Kidney (tissue), 14 donors: ENCODE results near the gene TMEM258. TPM values are rescaled to one million over a fixed set of nuclear protein-coding genes. Genes with fewer than 3 reads are reported as not detected.

Experiments used
- DNase-seq, 5 donors: peaks; one replicate each; pipeline ENCODE4 v3.0.0-alpha.2; 2013 to 2020
- FAIRE-seq: peaks from 2 replicates; lab custom pipeline; 2012; peaks lifted over from hg19 to GRCh38; lab: Jason Lieb, UNC
- H3K27ac ChIP-seq, 2 donors: one replicate each; pipeline ENCODE4 v1.7.0; 2013; ENCODE audit warnings: low read depth in 2 of 2, low read length in 2 of 2, inconsistent platforms in 1 of 2
- H3K27me3 ChIP-seq: one replicate; pipeline ENCODE4 v1.7.1; 2013; ENCODE audit warnings: low read length, inconsistent platforms; ENCODE audit not compliant: control insufficient read depth, insufficient read depth
- H3K36me3 ChIP-seq, 3 donors: one replicate each; pipeline versions ENCODE4 v1.7.0 to v1.7.1; 2013; ENCODE audit warnings: low read length in 3 of 3, control low read depth in 1 of 3, inconsistent platforms in 1 of 3; ENCODE audit not compliant: insufficient read depth in 3 of 3, control insufficient read depth in 2 of 3
- H3K4me1 ChIP-seq, 3 donors: one replicate each; pipeline versions ENCODE4 v1.7.0 to v1.7.1; 2013; ENCODE audit warnings: low read length in 3 of 3, inconsistent platforms in 1 of 3, low read depth in 1 of 3; ENCODE audit not compliant: control insufficient read depth in 2 of 3, insufficient read depth in 2 of 3
- H3K4me3 ChIP-seq, 3 donors: one replicate each; pipeline versions ENCODE4 v1.7.0 to v1.8.1; 2013; ENCODE audit warnings: low read length in 3 of 3, control low read depth in 1 of 3, inconsistent platforms in 1 of 3
- H3K9ac ChIP-seq, 3 donors: one replicate each; pipeline versions ENCODE4 v1.7.0 to v1.7.1; 2013; ENCODE audit warnings: low read length in 3 of 3, control low read depth in 1 of 3, inconsistent platforms in 1 of 3
- H3K9me3 ChIP-seq, 3 donors: one replicate each; pipeline versions ENCODE4 v1.7.0 to v1.7.1; 2013; ENCODE audit warnings: low read length in 3 of 3, control low read depth in 1 of 3, inconsistent platforms in 1 of 3; ENCODE audit not compliant: control insufficient read depth in 2 of 3, insufficient read depth in 1 of 3
- CTCF ChIP-seq: IDR thresholded peaks from 3 replicates; pipeline ENCODE4 v1.5.1; 2012; ENCODE audit warnings: mild to moderate bottlenecking, moderate library complexity, borderline replicate concordance; ENCODE audit not compliant: insufficient read depth; ENCODE audit errors: extremely low read depth
- intact Hi-C: fragments of 100-400 bp; cut with DNase I; formaldehyde crosslinking; loops from one replicate; pipeline ENCODE4 v1.11.1; 2022
- polyA plus RNA-seq: library from polyadenylated mRNA; stranded (reverse); fragments of 350-450 nt; fragmentation: Illumina TruSeq; extraction: RNeasy Lipid Tissue Mini Kit (QIAGEN cat#74804); gene quantifications from one replicate; pipeline ENCODE4 v1.2.3, GENCODE V29; 2014; ENCODE audit warnings: low read depth, low replicate concordance; ENCODE audit not compliant: insufficient read depth
- total RNA-seq: library from RNA; stranded (reverse); fragmentation: NEBNext Ultra II Directional; extraction: Animal tissue kit (Norgen Biotek cat#: 25700); gene quantifications from one replicate; pipeline ENCODE4 v1.2.1, GENCODE V29; 2021
- donor health status: control.
- donor health status: control.
- donor health status: control.
- donor health status: control.
- donor health status: control.
- donor health status: DM: yes; HTN: yes; CAD: no.
- donor health status: Normal renal cell carcinoma (clear cell type).

TMEM258 gene
- total and polyA plus RNA-seq, 2 donors from 2014 or later, result 92.1 to 228 TPM

- Histone ChIP-seq H3K9ac (no peak overlapping the region), H3K9me3 (no peaks in the 10 kb centered on the region), H3K27ac (no peak overlapping the region), H3K27me3 (no peaks in the 10 kb centered on the region), H3K4me3 (no peak overlapping the region), H3K36me3 (peaks cover 0 to 6% (median 3%) of the 10 kb centered on the region in 3 donors), H3K4me1 (no peaks in the 10 kb centered on the region)
- TF ChIP-seq CTCF, result no peak
- FAIRE-seq (no peak), DNase-seq (no peak)
- intact Hi-C loops, result no loop called here
Observed at GRCh38 chr11:61739413-61739812, 53.0 kb downstream of the TMEM258 start.

Other genes with a start within 250 kb of the TMEM258 start
- gene SYT7, start 211.5 kb downstream of the TMEM258 start, total RNA-seq, result 5.7 TPM
- 6.7 TPM for gene SYT7, start 211.5 kb downstream of the TMEM258 start, polyA plus RNA-seq
- 3.9 TPM for gene DAGLA, start 112.2 kb downstream of the TMEM258 start, total RNA-seq
- gene DAGLA, start 112.2 kb downstream of the TMEM258 start, polyA plus RNA-seq, result 1.4 TPM
- 36.3 TPM for gene MYRF, start 40.0 kb downstream of the TMEM258 start, total RNA-seq
- gene MYRF, start 40.0 kb downstream of the TMEM258 start, polyA plus RNA-seq, result 6.0 TPM
- 8.8 TPM for gene FEN1, start 312 bp upstream of the TMEM258 start, total RNA-seq
- gene FEN1, start 312 bp upstream of the TMEM258 start, polyA plus RNA-seq, result 8.5 TPM
- 19.5 TPM for gene FADS1, start 24.4 kb upstream of the TMEM258 start, total RNA-seq
- gene FADS1, start 24.4 kb upstream of the TMEM258 start, polyA plus RNA-seq, result 6.7 TPM
- gene FADS2, start 35.7 kb upstream of the TMEM258 start, total RNA-seq, result 49.2 TPM
- 9.8 TPM for gene FADS2, start 35.7 kb upstream of the TMEM258 start, polyA plus RNA-seq
- gene FADS3, start 98.9 kb upstream of the TMEM258 start, total RNA-seq, result 58.2 TPM
- gene FADS3, start 98.9 kb upstream of the TMEM258 start, polyA plus RNA-seq, result 20.5 TPM
- gene RAB3IL1, start 125.0 kb upstream of the TMEM258 start, total RNA-seq, result 14.6 TPM
- 27.8 TPM for gene RAB3IL1, start 125.0 kb upstream of the TMEM258 start, polyA plus RNA-seq
- gene BEST1, start 157.8 kb upstream of the TMEM258 start, total RNA-seq, result 7.1 TPM
- 0.62 TPM for gene BEST1, start 157.8 kb upstream of the TMEM258 start, polyA plus RNA-seq
- 3,221 TPM for gene FTH1, start 175.0 kb upstream of the TMEM258 start, total RNA-seq
- 7,914 TPM for gene FTH1, start 175.0 kb upstream of the TMEM258 start, polyA plus RNA-seq